HL-60 (cell line): ENCODE results near the gene PMEL.

ENCODE experiments used
- DNase-seq, 2 experiments: peaks; one replicate each; pipeline ENCODE4 v3.0.0-alpha.2; 2010 to 2020; ENCODE audit warnings: low read depth in 1 of 2, low spot score in 1 of 2
- H3K27ac ChIP-seq: fragments of 250-450 bp; sonication (Bioruptor Pico); replicated peaks from 2 replicates; pipeline ENCODE4 v1.5.1; 2020; ENCODE audit warnings: mild to moderate bottlenecking, moderate library complexity
- H3K27me3 ChIP-seq: fragments of 250-450 bp; sonication (Bioruptor Pico); 2 replicates; pipeline ENCODE4 v1.5.1; 2021; ENCODE audit warnings: mild to moderate bottlenecking, moderate library complexity; ENCODE audit not compliant: insufficient read depth, poor library complexity, severe bottlenecking
- H3K4me3 ChIP-seq: replicated peaks from 2 replicates; pipeline ENCODE4 v1.5.1; 2011; ENCODE audit warnings: mild to moderate bottlenecking, control low read depth, low read length; ENCODE audit not compliant: insufficient read depth
- CTCF ChIP-seq: IDR thresholded peaks from one replicate; pipeline ENCODE4 v1.5.1; 2011; ENCODE audit warnings: low read length, control low read depth, inconsistent platforms; ENCODE audit not compliant: insufficient read depth
- GABPA ChIP-seq: IDR thresholded peaks from 2 replicates; pipeline ENCODE4 v1.6.1; 2012; ENCODE audit warnings: low read depth
- POLR2AphosphoS5 ChIP-seq: IDR thresholded peaks from 2 replicates; pipeline ENCODE4 v1.6.1; 2012; ENCODE audit warnings: low read depth
- REST ChIP-seq: IDR thresholded peaks from 2 replicates; pipeline ENCODE4 v1.6.1; 2012; ENCODE audit warnings: low read depth; ENCODE audit not compliant: insufficient replicate concordance
- SPI1 ChIP-seq: IDR thresholded peaks from 2 replicates; pipeline ENCODE4 v1.6.1; 2012; ENCODE audit warnings: low read depth, mild to moderate bottlenecking, borderline replicate concordance

The PMEL gene

GRCh38 chr12:55972456-55972855 is 6.6 kb upstream of the PMEL start:
- DNase-seq = no peak
- H3K4me3 ChIP-seq = peak overlapping the region; percentile 48
- TF ChIP-seq POLR2AphosphoS5 (no peak), GABPA (no peak), REST (no peak), SPI1 (no peak), CTCF (no peak)
- peak overlapping the region; percentile 57 for H3K27ac ChIP-seq
- no peaks in the 10 kb centered on the region for H3K27me3 ChIP-seq

GRCh38 chr12:55972042-55972441 is 6.2 kb upstream of the PMEL start:
- DNase-seq = no peak
- peak overlapping the region; percentile 2; the same call in 1 of the 2 replicates for H3K27ac ChIP-seq

GRCh38 chr12:55970775-55971174 is 4.9 kb upstream of the PMEL start:
- H3K27ac ChIP-seq = no peak overlapping the region
- TF ChIP-seq POLR2AphosphoS5 = no peak
- no peak for TF ChIP-seq SPI1
- no peak for TF ChIP-seq REST
- no peak for TF ChIP-seq CTCF
- TF ChIP-seq GABPA = no peak
- no peak for DNase-seq
- H3K27me3 ChIP-seq = no peaks in the 10 kb centered on the region
- H3K4me3 ChIP-seq = no peak overlapping the region

More at GRCh38 chr12:55972042-55972441, 6.2 kb upstream of the PMEL start:
- H3K27me3 ChIP-seq = no peaks in the 10 kb centered on the region
- TF ChIP-seq CTCF (no peak), REST (no peak), POLR2AphosphoS5 (no peak), GABPA (no peak)
- H3K4me3 ChIP-seq = no peak overlapping the region
